PC-9 (cell line): ENCODE data around the gene PCDHGA9. TPM values are rescaled to one million over a fixed set of nuclear protein-coding genes. Genes with fewer than 3 reads are reported as not detected.
"Not testable (repeated sequence)": the region's sequence is repeated elsewhere in the genome, so short reads cannot be mapped to it uniquely, and the experiment has no call there.

Experiments used
- BruUV-seq: library from RNA; stranded (reverse); fragments of 400-500 nt; replicated peaks from 2 replicates; lab custom pipeline; 2021; lab: Mats Ljungman, UMichigan
- CTCF ChIA-PET: fragments of 300-600 bp; sonication (Branson Sonifier 250); formaldehyde crosslinking; loops from one replicate; lab custom pipeline; 2022; ENCODE audit warnings: antibody characterized with exemption; lab: Charles Lee
- POLR2A ChIA-PET: fragments of 300-600 bp; sonication (Branson Sonifier 250); formaldehyde crosslinking; loops from one replicate; lab custom pipeline; 2022; ENCODE audit warnings: antibody characterized with exemption; ENCODE audit not compliant: unreplicated experiment; lab: Charles Lee
- DNase-seq, 2 experiments: peaks; one replicate each; pipeline versions ENCODE4 v3.0.0 to v3.0.0-alpha.2; 2015 to 2022; ENCODE audit warnings: mixed read lengths in 1 of 2
- H2AFZ ChIP-seq: fragments of 200-600 bp; sonication (generic); 2 replicates; pipeline ENCODE4 v1.8.1; 2017; ENCODE audit warnings: antibody characterized with exemption
- H3F3A ChIP-seq: fragments of 200-600 bp; sonication (generic); 2 replicates; pipeline ENCODE4 v1.8.1; 2017; ENCODE audit warnings: antibody characterized with exemption, mild to moderate bottlenecking, low read depth; ENCODE audit not compliant: insufficient read depth
- H3K27ac ChIP-seq: fragments of 200-600 bp; sonication (generic); 2 replicates; pipeline ENCODE4 v1.6.1; 2016; ENCODE audit warnings: mixed run types
- H3K27me3 ChIP-seq: fragments of 200-600 bp; sonication (generic); 2 replicates; pipeline ENCODE4 v1.6.1; 2016; ENCODE audit warnings: low read depth, mixed run types; ENCODE audit not compliant: insufficient read depth
- H3K36me3 ChIP-seq: fragments of 200-600 bp; sonication (generic); 2 replicates; pipeline ENCODE4 v1.6.1; 2016; ENCODE audit warnings: low read depth, mixed run types
- H3K4me1 ChIP-seq: fragments of 200-600 bp; sonication (generic); replicated peaks from 2 replicates; pipeline ENCODE4 v1.6.1; 2016; ENCODE audit warnings: mixed run types; ENCODE audit not compliant: insufficient read depth
- H3K4me2 ChIP-seq: fragments of 200-600 bp; sonication (generic); 2 replicates; pipeline ENCODE4 v1.6.1; 2017; ENCODE audit warnings: mixed run types
- H3K4me3 ChIP-seq: fragments of 200-600 bp; sonication (generic); 2 replicates; pipeline ENCODE4 v1.6.1; 2016; ENCODE audit warnings: mixed run types
- H3K79me2 ChIP-seq: fragments of 200-600 bp; sonication (generic); 2 replicates; pipeline ENCODE4 v1.6.1; 2017; ENCODE audit warnings: low read depth, mixed run types
- H3K9me2 ChIP-seq: fragments of 200-600 bp; sonication (generic); 2 replicates; pipeline ENCODE4 v1.8.1; 2017; ENCODE audit warnings: mild to moderate bottlenecking; ENCODE audit not compliant: insufficient read depth
- H3K9me3 ChIP-seq: fragments of 200-600 bp; sonication (generic); 2 replicates; pipeline ENCODE4 v1.8.1; 2016; ENCODE audit warnings: low read depth; ENCODE audit not compliant: insufficient read depth
- H4K20me1 ChIP-seq: fragments of 200-600 bp; sonication (generic); 2 replicates; pipeline ENCODE4 v1.8.1; 2017; ENCODE audit not compliant: insufficient read depth
- CTCF ChIP-seq: fragments of 200-600 bp; sonication (generic); conservative IDR thresholded peaks from 2 replicates; pipeline ENCODE4 v1.6.1; 2017; ENCODE audit warnings: mixed run types, antibody characterized with exemption, mild to moderate bottlenecking, moderate library complexity
- EZH2 ChIP-seq: fragments of 200-600 bp; sonication (generic); IDR thresholded peaks from 2 replicates; pipeline ENCODE4 v1.8.0; 2017; ENCODE audit warnings: antibody characterized with exemption, low read depth
- intact Hi-C: fragments of 100-400 bp; cut with micrococcal nuclease; formaldehyde crosslinking; loops from one replicate; pipeline ENCODE4 v1.10.0; 2022; ENCODE audit not compliant: unreplicated experiment
- total RNA-seq: library from RNA; stranded (reverse); gene quantifications from 2 replicates; pipeline ENCODE4 v1.2.3, GENCODE V29; 2021

The PCDHGA9 gene
- total RNA-seq, 1 experiment from 2014 or later, result not detected

GRCh38 chr5:141430332-141431113 lies 27.9 kb downstream of the PCDHGA9 start, which contains the start of gene PCDHGA12:
PCDHGA12 (plus strand) TSS chr5:141430507; CDS start chr5:141430760, 253 bp downstream.
- Histone ChIP-seq H2AFZ (no peak within 1 kb of the TSS), H3K27me3 (peaks cover 28% of the 10 kb centered on the region), H3F3A (no peaks in the 10 kb centered on the region), H3K36me3 (no peaks in the 10 kb centered on the region), H3K9me2 (no peaks in the 10 kb centered on the region), H3K79me2 (no peaks in the 10 kb centered on the region), H3K27ac (no peak within 1 kb of the TSS), H3K4me2 (no peak within 1 kb of the TSS), H3K4me3 (no peak within 1 kb of the TSS), H3K4me1 (no peaks in the 10 kb centered on the region), H4K20me1 (no peaks in the 10 kb centered on the region), H3K9me3 (0 out of 2 replicates have a peak, but pooled peaks cover 3% of the 10 kb centered on the region)
- BruUV-seq, result no TSS peak
- intact Hi-C loops, result no loop called here
- CTCF ChIA-PET, result interaction anchor here (0.6 to 1.0 kb wide), 5 partner anchors 45 to 312 kb away, joined by 3 to 6 read pairs (median 4); no protein-coding TSS in a partner anchor
- POLR2A ChIA-PET, result interaction anchor here (0.6 kb wide), 1 partner anchor 43 kb away, joined by 3 read pairs; no protein-coding TSS in a partner anchor
- TF ChIP-seq CTCF (no peak), EZH2 (no peak)
- peak in 1 of 2 experiments; percentile 9 for DNase-seq

- BruUV-seq, result no TSS peak
- Histone ChIP-seq H3K27ac (no peak overlapping the region), H2AFZ (no peak overlapping the region), H3F3A (no peaks in the 10 kb centered on the region), H3K36me3 (no peaks in the 10 kb centered on the region), H3K9me3 (0 out of 2 replicates have a peak, but pooled peaks cover 3% of the 10 kb centered on the region), H3K4me1 (no peaks in the 10 kb centered on the region), H3K79me2 (no peaks in the 10 kb centered on the region), H3K4me2 (no peak overlapping the region), H3K9me2 (no peaks in the 10 kb centered on the region), H3K27me3 (peaks cover 27% of the 10 kb centered on the region), H3K4me3 (no peak overlapping the region), H4K20me1 (no peaks in the 10 kb centered on the region)
- TF ChIP-seq EZH2 (no peak), CTCF (no peak)
- ChIA-PET POLR2A (no interaction called here), CTCF (interaction anchor here (0.6 kb wide), 1 partner anchor 313 kb away, joined by 6 read pairs; no protein-coding TSS in a partner anchor)
- intact Hi-C loops, result no loop called here
- DNase-seq, result no peak
These were observed 28.7 kb downstream of the PCDHGA9 start for GRCh38 chr5:141431286-141431685.

GRCh38 chr5:141432308-141432707 lies 29.7 kb downstream of the PCDHGA9 start:
- H2AFZ ChIP-seq, intact Hi-C loops, H3K9me2 ChIP-seq, BruUV-seq, H4K20me1 ChIP-seq, H3K36me3 ChIP-seq, H3K79me2 ChIP-seq, H3K9me3 ChIP-seq, CTCF ChIA-PET, DNase-seq, POLR2A ChIA-PET, H3K27ac ChIP-seq, H3K4me2 ChIP-seq, H3K4me1 ChIP-seq, H3K4me3 ChIP-seq, H3F3A ChIP-seq: not testable (repeated sequence)
- H3K27me3 ChIP-seq, result peaks cover 20% of the 10 kb centered on the region; the same call in 1 of the 2 replicates

GRCh38 chr5:141432726-141433125 lies 30.1 kb downstream of the PCDHGA9 start:
- H3K4me1 ChIP-seq, H4K20me1 ChIP-seq, H3K27ac ChIP-seq, H3K4me3 ChIP-seq, H3K79me2 ChIP-seq, DNase-seq, H3K4me2 ChIP-seq, CTCF ChIA-PET, H3K36me3 ChIP-seq, POLR2A ChIA-PET, H3K9me2 ChIP-seq, H3K9me3 ChIP-seq, BruUV-seq, intact Hi-C loops, H2AFZ ChIP-seq, H3F3A ChIP-seq: not testable (repeated sequence)
- peaks cover 20% of the 10 kb centered on the region; the same call in 1 of the 2 replicates for H3K27me3 ChIP-seq
